HG03097 (cell line): ENCODE measurements around the gene ADD2.

ENCODE experiments used
- ATAC-seq: cut with Tn5 transposase; IDR thresholded peaks from one replicate; pipeline ENCODE4 v1.9.1; 2021; ENCODE audit not compliant: unreplicated experiment, low FRiP score

The ADD2 gene

DNA sequence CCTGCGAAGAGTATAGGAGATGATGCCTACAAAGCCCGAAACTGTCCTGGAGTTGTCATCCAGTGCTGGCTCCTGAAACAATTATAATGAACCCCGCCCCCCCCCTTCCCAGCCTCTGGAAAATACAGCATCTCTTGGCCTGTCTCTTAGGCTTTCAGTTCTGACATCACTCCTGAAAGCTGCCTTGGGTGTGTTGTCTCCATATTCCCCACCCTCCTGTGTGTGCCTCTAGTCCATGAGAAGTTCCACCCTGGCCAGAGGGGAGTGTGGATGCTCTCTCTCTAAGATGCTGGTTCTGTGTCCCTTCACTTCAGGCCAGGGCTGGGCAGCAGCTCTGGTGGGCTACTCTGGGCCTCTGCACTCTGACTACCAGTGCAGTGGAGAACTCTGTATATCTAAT is 155.4 kb downstream of the ADD2 start:
- ATAC-seq = no peak

DNA sequence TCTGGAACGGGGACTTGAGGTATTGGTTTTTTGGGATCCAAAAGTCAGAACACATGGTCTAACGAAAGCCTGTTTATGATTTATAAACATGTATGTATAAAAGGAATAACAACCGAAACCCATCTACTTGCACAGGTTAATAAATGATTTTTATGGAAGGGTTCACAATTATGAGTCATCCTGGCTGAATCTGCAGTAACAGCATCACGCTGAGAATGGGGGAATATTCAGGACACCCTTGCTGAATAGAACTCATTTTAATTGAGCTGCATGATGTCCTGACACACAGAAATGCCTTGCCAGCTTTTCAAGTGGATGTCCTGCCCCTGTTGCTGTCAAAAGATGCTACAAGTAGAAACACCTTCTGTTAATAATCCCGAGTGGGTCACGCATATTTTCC is 159.6 kb downstream of the ADD2 start:
- no peak for ATAC-seq

DNA sequence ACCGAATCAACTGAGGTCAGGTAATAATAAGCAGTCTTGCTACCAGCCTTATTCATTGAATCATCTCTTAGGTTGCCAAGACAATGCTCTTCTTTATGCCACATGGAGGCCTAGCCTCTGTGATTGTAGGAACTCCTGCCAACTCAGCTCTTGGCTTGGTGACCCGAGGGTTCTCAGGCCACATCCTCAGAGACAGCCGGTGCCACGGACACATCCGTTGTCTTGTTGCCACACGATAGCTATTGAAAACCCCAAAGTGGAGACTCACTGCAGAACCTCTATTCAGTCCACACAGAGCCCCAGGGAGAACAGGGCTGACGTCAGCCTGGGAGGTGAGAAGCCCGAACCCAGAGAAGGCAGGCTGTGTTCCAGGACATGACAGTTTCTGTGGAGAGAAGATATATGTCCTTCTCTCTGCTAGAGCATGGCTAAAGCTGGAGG is 160.9 kb downstream of the ADD2 start:
- no peak for ATAC-seq
